ENCODE data around the gene TEX51.

The TEX51 gene

DNA sequence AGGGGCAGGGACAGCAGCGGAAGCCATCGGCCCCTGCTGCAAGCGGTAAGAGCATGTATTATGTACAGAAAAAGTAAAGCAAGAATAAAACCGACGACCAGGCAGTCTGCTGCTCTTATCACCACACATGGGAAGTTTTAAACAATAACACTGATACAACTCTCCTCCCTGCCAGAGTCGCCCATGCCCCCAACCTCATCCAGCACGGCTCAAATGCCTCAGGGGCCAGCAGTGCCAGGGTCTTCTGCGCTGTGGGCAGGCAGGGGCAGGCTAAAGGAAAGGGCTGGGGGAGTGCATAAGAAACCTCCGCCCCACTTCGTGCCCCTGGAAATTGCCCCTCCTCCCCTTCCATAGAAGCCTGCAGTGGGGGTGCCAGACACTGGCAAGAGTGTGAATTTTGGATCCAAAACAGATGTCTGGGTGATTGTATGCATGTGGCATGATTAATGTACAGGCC is 10.1 kb downstream of the TEX51 start:
- H3K9me3 ChIP-seq = no peaks in the 10 kb centered on the region
- H3K27ac ChIP-seq = no peak overlapping the region
- H3K4me3 ChIP-seq (ENCODE audit: low read depth in 1 of 2, low read length in 1 of 2) = no peak overlapping the region
- TF ChIP-seq CTCF (IDR thresholded peaks at IDR 0.05) = no peak
- H3K4me1 ChIP-seq (ENCODE audit: control insufficient read depth in 1 of 2, insufficient read depth in 1 of 2, low read depth in 1 of 2, low read length in 1 of 2) = no peaks in the 10 kb centered on the region
- H3K36me3 ChIP-seq = no peaks in the 10 kb centered on the region
- H3K27me3 ChIP-seq = no peaks in the 10 kb centered on the region

DNA sequence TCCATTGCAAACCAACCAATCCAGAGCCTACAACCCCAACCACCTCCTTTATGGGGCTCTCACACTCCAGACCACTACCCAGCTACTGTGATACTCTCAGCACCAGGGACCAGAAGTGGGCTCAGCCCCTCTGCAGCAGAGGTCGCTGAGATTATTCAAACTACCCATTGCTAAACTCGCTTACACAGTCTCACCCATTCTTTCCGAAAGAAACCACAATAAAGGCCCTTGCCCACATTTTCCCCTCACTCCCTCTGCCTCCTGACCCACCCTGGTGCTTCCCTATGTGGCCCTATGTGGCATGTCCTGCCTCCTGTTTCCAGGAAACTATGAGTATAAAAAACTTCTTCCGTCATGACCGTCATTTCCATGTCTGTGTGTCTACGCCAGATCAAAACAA is 10.7 kb downstream of the TEX51 start:
- Histone ChIP-seq H3K4me1 (ENCODE audit: control insufficient read depth in 1 of 2, insufficient read depth in 1 of 2, low read depth in 1 of 2, low read length in 1 of 2) (no peaks in the 10 kb centered on the region), H3K27me3 (no peaks in the 10 kb centered on the region), H3K27ac (no peak overlapping the region), H3K36me3 (no peaks in the 10 kb centered on the region), H3K4me3 (ENCODE audit: low read depth in 1 of 2, low read length in 1 of 2) (no peak overlapping the region), H3K9me3 (no peaks in the 10 kb centered on the region)
- TF ChIP-seq CTCF (IDR thresholded peaks at IDR 0.05) = no peak

DNA sequence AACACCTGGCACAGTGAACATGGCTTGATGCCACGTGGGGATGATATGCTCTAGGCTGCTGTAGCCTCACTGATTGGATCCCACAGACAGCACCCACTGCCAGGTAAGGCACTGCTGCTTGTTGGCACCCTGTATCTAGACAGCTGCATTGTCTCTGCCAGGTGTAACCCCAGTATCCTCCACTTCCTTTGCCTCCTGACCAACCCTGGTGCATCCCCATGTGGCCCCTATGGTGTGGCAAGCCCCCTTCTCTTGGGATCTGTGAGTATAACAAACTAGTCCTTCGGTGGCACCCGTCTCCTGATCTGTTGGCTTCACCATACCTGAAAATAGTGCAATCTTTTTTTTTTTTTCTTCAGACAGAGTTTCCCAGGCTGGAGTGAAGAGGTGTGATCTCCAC is 11.1 kb downstream of the TEX51 start:
- H3K27ac ChIP-seq = no peak overlapping the region
- H3K4me1 ChIP-seq (ENCODE audit: control insufficient read depth in 1 of 2, insufficient read depth in 1 of 2, low read depth in 1 of 2, low read length in 1 of 2) = no peaks in the 10 kb centered on the region
- no peak overlapping the region for H3K4me3 ChIP-seq (ENCODE audit: low read depth in 1 of 2, low read length in 1 of 2)
- no peaks in the 10 kb centered on the region for H3K36me3 ChIP-seq
- H3K27me3 ChIP-seq = no peaks in the 10 kb centered on the region
- TF ChIP-seq CTCF (IDR thresholded peaks at IDR 0.05) = no peak
- H3K9me3 ChIP-seq = no peaks in the 10 kb centered on the region

- Histone ChIP-seq H3K27ac (no peak overlapping the region), H3K9me3 (no peaks in the 10 kb centered on the region), H3K36me3 (no peaks in the 10 kb centered on the region), H3K4me1 (ENCODE audit: control insufficient read depth in 1 of 2, insufficient read depth in 1 of 2, low read depth in 1 of 2, low read length in 1 of 2) (no peaks in the 10 kb centered on the region), H3K4me3 (ENCODE audit: low read depth in 1 of 2, low read length in 1 of 2) (no peak overlapping the region), H3K27me3 (no peaks in the 10 kb centered on the region)
- no peak for TF ChIP-seq CTCF (IDR thresholded peaks at IDR 0.05)
These were observed 11.9 kb downstream of the TEX51 start for GRCh38 chr2:126910637-126911036.

- H3K27me3 ChIP-seq = no peaks in the 10 kb centered on the region
- no peak for TF ChIP-seq CTCF (IDR thresholded peaks at IDR 0.05)
- H3K36me3 ChIP-seq = no peaks in the 10 kb centered on the region
- no peak overlapping the region for H3K27ac ChIP-seq
- no peaks in the 10 kb centered on the region for H3K4me1 ChIP-seq (ENCODE audit: control insufficient read depth in 1 of 2, insufficient read depth in 1 of 2, low read depth in 1 of 2, low read length in 1 of 2)
- no peak overlapping the region for H3K4me3 ChIP-seq (ENCODE audit: low read depth in 1 of 2, low read length in 1 of 2)
- no peaks in the 10 kb centered on the region for H3K9me3 ChIP-seq
These were observed 12.6 kb downstream of the TEX51 start for GRCh38 chr2:126911111-126911796.

Data from neutrophil (primary cell).